Neural cell (in vitro differentiated cells): Measurements from ENCODE around the gene TFAM.

Experiments used
- EP300 ChIP-seq: fragments of 450-650 bp; conservative IDR thresholded peaks from 2 replicates; pipeline ENCODE4 v1.6.1; 2014; ENCODE audit warnings: antibody characterized with exemption, mild to moderate bottlenecking, moderate library complexity; ENCODE audit not compliant: poor library complexity, severe bottlenecking
- RAD21 ChIP-seq: fragments of 450-650 bp; conservative IDR thresholded peaks from 2 replicates; pipeline ENCODE4 v1.6.1; 2014; ENCODE audit warnings: antibody characterized with exemption, mild to moderate bottlenecking, moderate library complexity
- SMC3 ChIP-seq: fragments of 450-650 bp; conservative IDR thresholded peaks from 2 replicates; pipeline ENCODE4 v1.6.1; 2014; ENCODE audit warnings: antibody characterized with exemption, mild to moderate bottlenecking, moderate library complexity; ENCODE audit not compliant: poor library complexity
- TAF1 ChIP-seq: IDR thresholded peaks from 2 replicates; pipeline ENCODE4 v1.6.1; 2012; ENCODE audit warnings: low read depth
- TF ChIP-seq, protein P1 (sequence below): fragments of 450-650 bp; IDR thresholded peaks from 2 replicates; pipeline ENCODE4 v1.5.1; 2014; ENCODE audit warnings: antibody characterized with exemption, mild to moderate bottlenecking, moderate library complexity; ENCODE audit not compliant: poor library complexity, severe bottlenecking

- no peak for TF ChIP-seq RAD21
- TF ChIP-seq, protein P1, sequence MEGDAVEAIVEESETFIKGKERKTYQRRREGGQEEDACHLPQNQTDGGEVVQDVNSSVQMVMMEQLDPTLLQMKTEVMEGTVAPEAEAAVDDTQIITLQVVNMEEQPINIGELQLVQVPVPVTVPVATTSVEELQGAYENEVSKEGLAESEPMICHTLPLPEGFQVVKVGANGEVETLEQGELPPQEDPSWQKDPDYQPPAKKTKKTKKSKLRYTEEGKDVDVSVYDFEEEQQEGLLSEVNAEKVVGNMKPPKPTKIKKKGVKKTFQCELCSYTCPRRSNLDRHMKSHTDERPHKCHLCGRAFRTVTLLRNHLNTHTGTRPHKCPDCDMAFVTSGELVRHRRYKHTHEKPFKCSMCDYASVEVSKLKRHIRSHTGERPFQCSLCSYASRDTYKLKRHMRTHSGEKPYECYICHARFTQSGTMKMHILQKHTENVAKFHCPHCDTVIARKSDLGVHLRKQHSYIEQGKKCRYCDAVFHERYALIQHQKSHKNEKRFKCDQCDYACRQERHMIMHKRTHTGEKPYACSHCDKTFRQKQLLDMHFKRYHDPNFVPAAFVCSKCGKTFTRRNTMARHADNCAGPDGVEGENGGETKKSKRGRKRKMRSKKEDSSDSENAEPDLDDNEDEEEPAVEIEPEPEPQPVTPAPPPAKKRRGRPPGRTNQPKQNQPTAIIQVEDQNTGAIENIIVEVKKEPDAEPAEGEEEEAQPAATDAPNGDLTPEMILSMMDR, result no peak
- no peak for TF ChIP-seq TAF1
- no peak for TF ChIP-seq SMC3
- TF ChIP-seq EP300, result no peak
These were observed 53.8 kb downstream of the TFAM start for GRCh38 chr10:58438986-58439385.
